SJSA1 (cell line): ENCODE data around the gene MFSD11. TPM values are rescaled to one million over a fixed set of nuclear protein-coding genes. Genes with fewer than 3 reads are reported as not detected.
A peak's percentile ranks its signal among the peaks of the same experiment; 100 is the strongest.
"Not testable (repeated sequence)": the region's sequence is repeated elsewhere in the genome, so short reads cannot be mapped to it uniquely, and the experiment has no call there.

ENCODE experiments used
- DNase-seq, 2 experiments: peaks; one replicate each; pipeline ENCODE4 v3.0.0-alpha.2; 2015 to 2020; ENCODE audit warnings: low spot score in 2 of 2, low read depth in 1 of 2
- H3K27ac ChIP-seq: fragments of 250-450 bp; sonication (Bioruptor Pico); 2 replicates; pipeline ENCODE4 v1.5.1; 2020; ENCODE audit warnings: mild to moderate bottlenecking, moderate library complexity
- H3K27me3 ChIP-seq: fragments of 250-450 bp; sonication (Bioruptor Pico); replicated peaks from 2 replicates; pipeline ENCODE4 v1.5.1; 2020; ENCODE audit warnings: mild to moderate bottlenecking, moderate library complexity
- H3K36me3 ChIP-seq: fragments of 250-450 bp; sonication (Bioruptor Pico); 2 replicates; pipeline ENCODE4 v1.5.1; 2020; ENCODE audit warnings: mild to moderate bottlenecking
- H3K4me1 ChIP-seq: fragments of 250-450 bp; sonication (Bioruptor Pico); replicated peaks from 2 replicates; pipeline ENCODE4 v1.6.1; 2021; ENCODE audit warnings: mild to moderate bottlenecking
- H3K4me3 ChIP-seq: fragments of 250-450 bp; sonication (Bioruptor Pico); 2 replicates; pipeline ENCODE4 v1.5.1; 2020; ENCODE audit warnings: mild to moderate bottlenecking
- H3K9me3 ChIP-seq: fragments of 250-450 bp; sonication (Bioruptor Pico); replicated peaks from 2 replicates; pipeline ENCODE4 v1.5.1; 2020; ENCODE audit warnings: mild to moderate bottlenecking
- total RNA-seq: library from RNA; depleted of rRNA; stranded (reverse); fragments of >200 nt; shearing (Covaris generic); gene quantifications from 2 replicates; pipeline ENCODE4 v1.2.3, GENCODE V29; 2014

MFSD11 gene
- total RNA-seq, 1 experiment from 2014 or later: 37.3 TPM

DNA sequence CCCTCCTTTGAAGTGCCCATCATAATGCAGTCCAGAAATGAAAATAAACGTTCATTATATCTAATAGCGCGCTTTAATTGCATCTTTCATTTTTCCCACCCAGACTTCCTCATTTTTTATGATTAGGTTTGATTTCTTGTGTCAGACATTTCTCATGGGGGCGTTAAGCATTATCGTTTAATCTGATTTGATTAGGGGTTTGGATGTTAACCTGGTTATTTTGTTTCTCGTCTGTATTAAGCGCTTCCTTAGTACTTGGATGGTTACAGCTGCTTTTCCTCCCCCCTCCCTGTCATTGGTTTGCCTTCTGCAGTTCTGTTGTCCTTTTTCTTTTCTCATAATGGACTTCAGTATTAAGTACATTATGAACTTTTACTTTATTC is 540 bp downstream of the MFSD11 start:
- peak overlapping the region; percentile 83 for H3K4me3 ChIP-seq
- no peaks in the 10 kb centered on the region for H3K27me3 ChIP-seq
- peaks cover 41% of the 10 kb centered on the region for H3K36me3 ChIP-seq
- DNase-seq: peak in 1 of 2 experiments; percentile 36
- 0 out of 2 replicates have a peak, but pooled peaks cover 3% of the 10 kb centered on the region for H3K9me3 ChIP-seq
- H3K4me1 ChIP-seq: peaks cover 24% of the 10 kb centered on the region
- peak overlapping the region; percentile 97 for H3K27ac ChIP-seq

DNA sequence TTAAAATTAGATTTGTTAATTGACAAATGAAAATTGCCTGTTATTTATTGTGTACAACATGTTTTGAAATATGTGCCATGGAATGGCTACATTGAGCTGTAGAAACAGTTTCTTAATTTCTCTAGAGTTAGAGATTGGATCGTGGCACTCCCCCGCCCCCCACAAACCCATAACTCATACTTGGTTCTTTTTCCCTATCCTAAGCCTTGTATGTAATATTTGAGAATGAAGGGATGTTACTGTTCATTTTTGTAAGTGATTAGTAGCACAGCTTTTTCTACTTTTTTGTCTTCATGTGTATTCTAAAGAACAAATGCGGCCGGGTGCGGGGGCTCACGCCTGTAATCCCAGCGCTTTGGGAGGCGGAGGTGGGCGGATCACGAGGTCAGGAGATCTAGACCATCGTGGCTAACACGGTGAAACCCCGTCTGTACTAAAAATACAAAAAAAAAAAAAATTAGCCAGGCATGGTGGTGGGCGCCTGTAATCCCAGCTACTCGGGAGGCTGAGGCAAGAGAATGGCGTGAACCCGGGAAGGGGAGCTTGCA is 1.7 kb downstream of the MFSD11 start:
- not testable (repeated sequence) for H3K9me3 ChIP-seq, H3K27ac ChIP-seq, H3K4me3 ChIP-seq, H3K27me3 ChIP-seq, DNase-seq
- Histone ChIP-seq H3K36me3 (peaks cover 41% of the 10 kb centered on the region), H3K4me1 (peaks cover 13% of the 10 kb centered on the region)

DNA sequence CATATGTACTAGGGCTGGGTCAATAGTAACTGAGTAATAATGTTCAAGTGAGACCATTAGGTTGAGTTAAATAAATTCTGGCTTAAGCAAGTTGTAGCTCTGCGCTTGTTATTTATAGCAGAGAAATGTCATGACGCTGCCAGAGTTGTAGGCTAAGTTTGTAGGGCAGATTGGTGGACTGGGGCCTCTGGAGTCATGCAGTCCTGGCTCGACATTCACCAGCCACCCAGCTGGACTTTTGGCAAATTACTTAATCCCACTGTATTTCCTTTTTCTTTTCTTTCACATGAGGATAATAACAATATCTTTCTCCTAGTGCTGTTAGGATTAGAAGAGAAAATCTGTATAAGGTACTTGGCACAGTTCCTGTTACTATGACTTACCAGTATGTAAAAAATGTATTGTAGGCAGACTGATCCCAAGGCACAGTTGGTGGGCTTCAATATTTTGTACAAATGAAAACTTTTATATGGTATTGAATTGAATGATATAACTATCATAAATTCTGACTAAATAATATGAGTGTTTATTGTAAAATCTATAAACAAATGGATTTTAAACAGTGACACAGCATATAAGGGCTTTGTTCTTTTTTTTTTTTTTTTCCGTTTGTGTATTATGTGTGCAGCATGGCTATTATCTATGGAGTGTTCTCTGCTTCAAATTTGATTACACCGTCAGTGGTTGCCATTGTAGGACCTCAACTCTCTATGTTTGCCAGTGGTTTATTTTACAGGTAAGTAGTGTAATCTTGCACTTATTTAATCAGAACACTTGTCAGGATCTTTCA is 2.6 kb downstream of the MFSD11 start:
- no peaks in the 10 kb centered on the region for H3K27me3 ChIP-seq
- H3K4me1 ChIP-seq: peaks cover 7% of the 10 kb centered on the region; the same call in 1 of the 2 replicates
- peaks cover 41% of the 10 kb centered on the region for H3K36me3 ChIP-seq
- no peak overlapping the region for H3K4me3 ChIP-seq
- H3K9me3 ChIP-seq: 0 out of 2 replicates have a peak, but pooled peaks cover 7% of the 10 kb centered on the region
- no peak for DNase-seq
- no peak overlapping the region for H3K27ac ChIP-seq

DNA sequence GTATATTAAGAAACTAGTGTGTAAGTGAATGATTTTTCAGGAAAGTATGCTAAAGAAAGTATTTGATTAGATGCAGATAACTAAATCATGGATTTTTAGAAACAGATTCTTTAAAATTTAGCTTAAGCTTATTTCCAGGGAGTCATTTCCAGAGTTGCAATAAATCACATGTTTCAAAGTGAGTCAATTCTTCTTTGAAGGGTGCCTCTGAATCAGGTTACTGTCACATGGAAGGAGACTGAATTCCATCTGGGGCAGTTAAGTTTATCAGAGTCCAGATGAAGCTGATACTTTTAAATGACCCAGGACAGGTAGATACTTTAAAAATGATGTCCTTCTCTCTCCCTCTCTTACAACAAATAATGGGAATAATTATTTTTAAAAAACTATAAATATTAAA is 5.0 kb downstream of the MFSD11 start:
- no peaks in the 10 kb centered on the region for H3K27me3 ChIP-seq
- H3K4me1 ChIP-seq: peaks cover 7% of the 10 kb centered on the region; the same call in 1 of the 2 replicates
- peaks cover 39% of the 10 kb centered on the region for H3K36me3 ChIP-seq
- no peak overlapping the region for H3K4me3 ChIP-seq
- DNase-seq: no peak
- 0 out of 2 replicates have a peak, but pooled peaks cover 3% of the 10 kb centered on the region for H3K9me3 ChIP-seq
- no peak overlapping the region for H3K27ac ChIP-seq

DNA sequence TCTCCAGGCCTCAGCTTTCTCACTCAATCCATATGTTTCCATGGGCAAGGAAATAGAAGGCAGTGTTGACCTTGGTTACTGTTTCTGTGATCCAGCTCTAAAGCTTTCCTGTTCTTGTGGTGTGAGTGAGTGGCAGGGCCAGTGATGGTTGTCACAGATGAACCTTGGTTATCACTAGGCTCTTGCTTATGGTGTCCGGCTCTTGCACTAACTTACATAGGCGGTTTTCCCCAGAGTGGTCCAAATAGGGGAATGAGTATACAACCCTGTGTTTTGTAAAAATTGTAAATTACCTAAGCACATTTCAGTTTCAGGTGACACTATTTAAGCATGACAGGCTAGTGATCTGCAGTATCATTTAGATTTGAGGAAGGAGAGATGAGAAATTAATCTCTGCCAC is 6.8 kb downstream of the MFSD11 start:
- Histone ChIP-seq H3K4me3 (no peak overlapping the region), H3K36me3 (peaks cover 39% of the 10 kb centered on the region), H3K27me3 (no peaks in the 10 kb centered on the region), H3K9me3 (0 out of 2 replicates have a peak, but pooled peaks cover 3% of the 10 kb centered on the region), H3K27ac (no peak overlapping the region), H3K4me1 (no peaks in the 10 kb centered on the region)
- no peak for DNase-seq

DNA sequence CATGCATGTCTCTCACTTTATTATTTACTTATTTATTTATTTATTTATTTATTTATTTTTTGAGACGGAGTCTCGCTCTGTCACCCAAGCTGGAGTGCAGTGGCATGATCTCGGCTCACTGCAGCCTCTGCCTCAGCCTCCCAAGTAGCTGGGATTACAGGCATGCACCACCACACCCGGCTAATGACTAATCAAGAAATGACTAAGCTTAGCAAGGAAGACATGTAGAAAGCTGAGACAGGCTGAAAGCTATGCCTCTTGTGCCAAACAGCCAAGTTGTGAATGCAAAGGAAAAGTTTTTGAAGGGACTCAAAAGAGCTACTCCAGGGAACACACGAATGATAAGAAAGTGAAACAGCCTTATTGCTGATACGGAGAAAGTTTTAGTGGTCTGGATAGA is 7.9 kb downstream of the MFSD11 start:
- H3K36me3 ChIP-seq: peaks cover 39% of the 10 kb centered on the region
- not testable (repeated sequence) for DNase-seq, H3K9me3 ChIP-seq, H3K4me3 ChIP-seq, H3K27ac ChIP-seq, H3K27me3 ChIP-seq, H3K4me1 ChIP-seq

DNA sequence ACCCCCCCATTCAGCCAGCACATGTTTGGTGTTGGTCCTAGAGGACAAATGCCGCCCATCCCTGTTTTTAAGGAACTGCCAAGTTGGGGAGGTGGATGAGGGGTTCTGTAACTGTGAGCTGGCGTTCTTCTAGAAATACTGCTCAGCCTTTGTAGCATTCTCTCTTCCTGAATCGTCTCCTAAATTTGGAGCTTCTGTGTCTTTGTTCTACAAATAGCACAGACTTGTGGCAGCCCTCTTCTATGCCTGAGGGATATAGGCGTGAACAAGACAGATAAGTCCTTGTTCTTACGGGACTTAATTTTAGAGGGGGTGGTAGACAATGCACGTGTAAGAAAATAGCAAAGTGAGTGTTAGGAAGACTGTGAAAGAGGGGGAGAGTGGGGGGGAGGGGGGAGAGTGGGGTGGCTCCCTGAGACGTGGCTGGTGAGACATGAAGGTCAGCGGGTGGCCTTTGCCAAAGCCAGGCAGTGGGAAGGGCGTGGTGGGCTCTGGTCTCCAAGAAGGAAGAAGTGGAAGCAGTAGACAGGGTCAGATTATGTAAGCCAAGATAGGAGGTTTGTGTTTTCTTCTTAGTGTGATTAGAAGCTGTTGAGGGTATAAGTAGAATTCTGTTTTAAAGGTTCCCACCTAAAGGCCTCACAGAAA is 9.9 kb downstream of the MFSD11 start:
- Histone ChIP-seq H3K4me3 (no peak overlapping the region), H3K4me1 (no peaks in the 10 kb centered on the region), H3K27ac (no peak overlapping the region), H3K27me3 (no peaks in the 10 kb centered on the region), H3K9me3 (0 out of 2 replicates have a peak, but pooled peaks cover 3% of the 10 kb centered on the region), H3K36me3 (peaks cover 35% of the 10 kb centered on the region)
- DNase-seq: no peak

DNA sequence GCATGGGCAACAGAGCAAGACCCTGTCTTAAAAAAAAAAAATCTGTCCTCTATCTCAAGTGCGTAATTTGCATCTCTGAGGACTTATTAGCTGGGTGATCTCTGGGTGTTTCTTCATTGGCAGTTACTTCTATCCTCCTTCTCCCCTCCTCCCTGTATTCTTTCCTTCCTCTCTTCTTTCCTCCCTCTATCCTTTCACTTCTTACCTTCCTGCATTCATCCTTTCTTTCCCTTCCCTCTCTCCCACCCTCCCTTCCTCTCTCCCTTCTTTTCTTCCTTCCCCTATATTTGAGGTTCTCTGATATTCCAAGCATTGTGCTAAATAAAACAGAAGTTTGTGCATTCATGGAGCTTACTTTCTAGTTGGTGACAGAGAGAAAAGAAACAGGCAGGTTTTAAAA is 10.7 kb downstream of the MFSD11 start:
- Histone ChIP-seq H3K36me3 (peaks cover 32% of the 10 kb centered on the region), H3K9me3 (0 out of 2 replicates have a peak, but pooled peaks cover 3% of the 10 kb centered on the region), H3K27me3 (no peaks in the 10 kb centered on the region), H3K4me1 (no peaks in the 10 kb centered on the region), H3K27ac (no peak overlapping the region), H3K4me3 (no peak overlapping the region)
- no peak for DNase-seq

DNA sequence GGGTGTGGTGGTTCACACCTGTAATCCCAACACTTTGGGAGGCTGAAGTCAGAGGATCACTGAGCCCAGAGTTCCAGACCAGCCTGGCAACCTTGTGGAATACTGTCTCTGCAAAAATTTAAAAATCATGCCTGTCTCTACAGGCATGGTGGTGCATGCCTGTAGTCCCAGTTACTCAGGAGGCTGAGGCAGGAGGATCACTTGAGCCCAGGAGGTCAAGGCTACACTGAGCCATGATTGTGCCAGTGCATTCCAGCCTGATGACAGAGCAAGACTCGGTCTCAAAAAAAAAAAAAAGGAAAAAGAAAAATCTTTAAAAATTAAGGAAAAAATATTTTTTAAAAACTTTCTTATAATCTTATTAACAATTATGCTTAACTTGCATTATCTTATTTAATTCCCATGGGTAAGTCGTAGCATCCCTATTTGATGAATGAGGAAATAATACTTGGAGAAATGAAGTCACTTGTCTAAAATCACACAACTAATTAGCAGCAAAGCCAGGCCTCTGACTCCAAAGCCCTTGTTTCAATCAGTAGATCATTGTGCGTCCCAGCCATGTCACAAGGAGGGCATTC is 13.6 kb downstream of the MFSD11 start:
- Histone ChIP-seq H3K27me3 (no peaks in the 10 kb centered on the region), H3K36me3 (peaks cover 20% of the 10 kb centered on the region), H3K27ac (no peak overlapping the region), H3K9me3 (no peaks in the 10 kb centered on the region), H3K4me1 (no peaks in the 10 kb centered on the region), H3K4me3 (no peak overlapping the region)
- DNase-seq: no peak

DNA sequence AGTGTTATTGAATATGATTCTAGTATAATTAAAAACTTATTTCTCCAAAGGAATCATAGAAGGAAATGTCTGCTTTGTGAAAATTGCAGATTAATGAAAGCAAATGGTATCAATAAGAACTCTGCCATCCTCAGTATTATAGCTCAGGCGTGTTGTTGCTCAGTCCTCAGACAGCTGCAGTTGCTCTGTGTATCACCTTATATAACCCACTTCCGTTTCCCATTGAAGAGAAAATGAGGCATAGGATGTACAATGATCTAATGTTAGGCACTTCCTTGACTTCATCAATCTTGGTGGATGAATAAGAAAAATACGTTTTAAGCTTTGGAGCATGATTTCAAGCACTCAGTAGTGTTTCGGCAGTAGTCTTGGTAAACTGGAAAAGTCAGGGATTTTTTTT is 14.1 kb downstream of the MFSD11 start:
- no peaks in the 10 kb centered on the region for H3K9me3 ChIP-seq
- no peak overlapping the region for H3K4me3 ChIP-seq
- no peak overlapping the region for H3K27ac ChIP-seq
- no peak for DNase-seq
- no peaks in the 10 kb centered on the region for H3K27me3 ChIP-seq
- H3K4me1 ChIP-seq: 0 out of 2 replicates have a peak, but pooled peaks cover under 1% of the 10 kb centered on the region
- peaks cover 16% of the 10 kb centered on the region for H3K36me3 ChIP-seq

DNA sequence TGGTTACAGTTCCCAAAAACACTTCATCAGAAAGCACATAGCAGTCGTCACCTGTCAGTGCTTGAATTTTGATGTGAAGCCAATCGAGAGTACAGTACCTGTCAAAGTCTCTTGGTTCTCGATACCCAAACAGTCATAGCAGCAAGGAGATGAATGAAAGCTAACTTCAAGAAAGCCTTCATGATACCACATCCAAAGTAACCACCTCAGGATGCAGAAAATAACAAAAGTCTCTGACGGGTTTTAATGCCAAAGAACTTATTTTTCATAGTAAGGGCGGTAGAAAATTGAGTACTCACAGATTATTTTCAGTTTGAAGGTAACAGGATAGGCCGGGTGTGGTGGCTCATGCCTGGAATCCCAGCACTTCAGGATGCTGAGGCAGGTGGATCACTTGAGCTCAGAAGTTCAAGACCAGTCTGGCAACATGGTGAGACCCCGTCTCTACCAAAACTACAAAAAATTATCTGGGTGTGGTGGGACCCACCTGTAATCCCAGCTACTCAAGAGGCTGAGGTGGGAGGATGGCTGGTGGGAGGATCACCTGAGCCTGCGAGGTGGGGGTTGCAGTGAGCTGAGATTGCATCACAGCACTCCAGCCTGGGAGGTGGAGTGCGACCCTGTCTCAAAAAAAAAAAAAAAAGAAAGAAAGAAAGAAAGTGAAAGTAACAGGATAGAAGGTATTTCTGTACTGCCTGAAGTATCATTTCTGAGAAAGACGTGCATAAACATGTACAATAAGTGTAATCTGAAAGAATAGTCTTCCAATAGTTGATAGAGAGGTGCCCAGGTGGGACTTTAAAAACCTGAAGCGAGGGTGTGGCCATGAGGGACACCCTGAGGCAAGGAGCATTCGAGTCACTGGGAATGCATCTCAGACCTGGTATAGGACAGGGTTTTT is 15.4 kb downstream of the MFSD11 start:
- Histone ChIP-seq H3K36me3 (peaks cover 18% of the 10 kb centered on the region), H3K27ac (no peak overlapping the region), H3K27me3 (no peaks in the 10 kb centered on the region), H3K4me3 (no peak overlapping the region), H3K4me1 (0 out of 2 replicates have a peak, but pooled peaks cover 3% of the 10 kb centered on the region), H3K9me3 (no peaks in the 10 kb centered on the region)
- DNase-seq: no peak

DNA sequence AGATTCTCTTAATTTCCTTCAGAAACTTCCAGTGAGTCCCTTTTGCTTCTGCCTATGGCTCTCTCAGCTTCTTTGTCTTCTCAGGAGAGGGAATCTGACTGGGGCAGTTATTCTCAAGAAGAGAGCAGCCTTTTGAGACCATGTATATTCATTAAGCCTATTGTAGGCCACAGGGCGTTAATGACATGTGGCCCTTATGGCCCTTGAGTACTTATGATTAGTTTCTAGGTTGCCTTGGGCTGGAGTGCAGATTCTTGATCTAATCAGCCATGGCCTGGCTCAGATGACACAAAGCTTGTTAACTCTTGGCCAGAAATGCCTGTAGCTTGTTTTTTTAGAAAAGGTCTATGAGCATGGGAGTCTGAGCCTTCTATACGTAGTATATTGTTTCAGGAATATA is 17.4 kb downstream of the MFSD11 start:
- 0 out of 2 replicates have a peak, but pooled peaks cover 3% of the 10 kb centered on the region for H3K4me1 ChIP-seq
- H3K36me3 ChIP-seq: peaks cover 18% of the 10 kb centered on the region
- H3K27ac ChIP-seq: no peak overlapping the region
- no peaks in the 10 kb centered on the region for H3K9me3 ChIP-seq
- no peak for DNase-seq
- no peak overlapping the region for H3K4me3 ChIP-seq
- no peaks in the 10 kb centered on the region for H3K27me3 ChIP-seq

DNA sequence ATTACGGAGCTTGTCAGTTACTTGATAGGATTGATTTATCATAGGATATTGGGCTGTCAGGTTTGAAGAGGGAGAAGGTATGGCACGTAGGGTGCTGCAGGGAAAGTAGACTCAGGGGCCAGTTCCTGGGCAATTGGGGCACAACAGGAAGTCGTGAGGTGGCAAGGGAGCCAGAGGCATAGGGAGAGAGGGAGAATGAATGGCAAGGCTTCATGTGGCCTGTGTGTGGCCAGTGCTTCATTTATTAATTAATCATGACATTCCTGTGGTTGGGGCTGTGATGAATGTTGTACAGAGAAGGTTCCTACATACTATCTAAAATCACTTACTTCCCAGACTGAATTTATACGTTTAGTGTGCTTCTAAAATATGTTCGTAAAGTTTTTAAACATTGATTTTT is 19.3 kb downstream of the MFSD11 start:
- Histone ChIP-seq H3K4me1 (0 out of 2 replicates have a peak, but pooled peaks cover 3% of the 10 kb centered on the region), H3K27me3 (no peaks in the 10 kb centered on the region), H3K27ac (no peak overlapping the region), H3K36me3 (peaks cover 18% of the 10 kb centered on the region; the same call in 1 of the 2 replicates), H3K4me3 (no peak overlapping the region), H3K9me3 (no peaks in the 10 kb centered on the region)
- DNase-seq: no peak
